GM19372 (cell line): ENCODE data around the gene VAV2.
"Not testable (repeated sequence)": the region's sequence is repeated elsewhere in the genome, so short reads cannot be mapped to it uniquely, and the experiment has no call there.

Source experiments
- ATAC-seq: cut with Tn5 transposase; IDR thresholded peaks from one replicate; pipeline ENCODE4 v1.9.1; 2021; ENCODE audit warnings: mild to moderate bottlenecking, low read depth, moderate library complexity; ENCODE audit not compliant: unreplicated experiment

The VAV2 gene

DNA sequence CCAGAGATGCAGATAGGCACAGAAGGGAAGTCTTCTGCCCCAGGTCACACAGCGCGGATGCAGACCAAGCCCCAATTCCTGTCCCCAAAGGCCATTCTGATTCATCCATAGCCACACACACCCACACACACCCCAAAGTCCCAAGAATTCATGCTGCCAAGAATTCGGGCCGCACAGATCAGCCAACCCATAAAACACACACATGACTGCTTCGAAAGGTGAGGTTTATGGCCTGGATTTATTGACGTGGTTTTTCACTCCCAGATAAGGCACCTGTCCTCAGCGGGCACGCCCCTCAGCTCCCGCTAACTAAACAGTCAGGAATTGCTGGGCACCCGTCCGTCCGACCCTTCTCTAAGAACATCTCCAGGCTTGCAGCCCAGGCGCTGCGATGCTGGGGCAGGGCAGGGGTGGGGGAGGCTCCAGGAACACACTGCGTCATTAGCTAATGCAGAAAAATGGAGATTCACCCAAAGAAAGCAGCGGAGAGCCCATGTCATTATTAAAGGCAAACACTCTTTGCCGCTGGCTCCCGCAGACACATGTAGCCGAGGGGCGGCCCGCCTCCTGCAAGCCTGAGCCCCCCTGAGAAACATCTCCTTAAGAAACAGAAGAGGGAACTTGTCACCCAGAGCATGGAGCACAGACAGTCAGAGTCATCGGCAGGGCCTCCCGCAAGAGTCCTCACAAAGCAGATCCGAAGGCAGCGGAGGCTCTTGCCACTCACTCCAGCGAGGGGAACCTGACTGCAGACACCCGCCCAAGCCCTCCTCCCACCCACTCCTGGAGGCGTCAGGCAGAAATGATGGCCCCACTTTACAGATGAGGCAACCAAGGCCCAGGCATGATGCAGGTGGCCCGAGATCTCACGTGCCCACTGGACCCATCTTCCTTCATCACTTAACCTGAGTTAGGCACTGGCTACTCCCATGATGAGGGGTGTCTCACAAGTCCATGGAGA, 19.9 kb downstream of the VAV2 start:
- no peak for ATAC-seq

DNA sequence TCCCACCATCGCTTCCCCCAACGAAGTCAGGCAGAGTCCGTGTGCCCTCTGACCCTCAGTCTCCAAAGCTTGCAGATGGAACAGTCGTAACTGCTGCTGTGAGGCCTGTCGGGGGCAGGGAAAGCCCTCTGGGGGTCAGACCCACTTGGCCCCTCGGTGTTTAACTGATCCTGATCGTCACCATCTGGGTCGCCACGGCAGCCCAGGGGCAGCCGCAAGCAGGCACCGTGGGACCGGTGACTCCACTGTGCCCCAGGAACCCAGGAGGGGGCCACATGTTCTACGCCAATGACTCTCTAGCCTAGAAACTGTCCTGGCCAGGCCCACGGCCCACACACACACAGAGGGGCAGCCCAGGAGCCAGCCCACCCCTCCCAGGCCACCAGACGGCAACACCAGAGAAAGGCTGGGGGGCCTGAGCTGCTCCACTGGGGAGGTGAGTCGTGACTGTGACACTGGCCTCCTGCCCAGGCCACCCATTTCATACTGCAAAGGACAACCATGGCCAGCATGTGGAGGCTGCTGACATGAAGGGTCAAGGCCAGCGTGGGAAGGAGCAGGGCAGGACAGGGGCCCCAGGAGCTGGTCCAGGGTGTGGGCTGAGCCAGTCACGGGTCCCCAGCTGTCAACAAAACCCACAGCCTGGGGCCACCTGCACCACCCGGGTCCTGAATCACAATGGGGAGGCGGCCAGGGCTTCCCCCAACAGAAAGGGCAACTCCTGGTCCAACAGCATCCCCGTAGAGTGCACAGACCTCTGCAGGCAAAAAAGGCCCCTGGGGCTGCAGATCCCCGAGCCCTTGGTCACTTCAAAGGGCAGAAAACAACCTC, 20.8 kb downstream of the VAV2 start:
- ATAC-seq: no peak

DNA sequence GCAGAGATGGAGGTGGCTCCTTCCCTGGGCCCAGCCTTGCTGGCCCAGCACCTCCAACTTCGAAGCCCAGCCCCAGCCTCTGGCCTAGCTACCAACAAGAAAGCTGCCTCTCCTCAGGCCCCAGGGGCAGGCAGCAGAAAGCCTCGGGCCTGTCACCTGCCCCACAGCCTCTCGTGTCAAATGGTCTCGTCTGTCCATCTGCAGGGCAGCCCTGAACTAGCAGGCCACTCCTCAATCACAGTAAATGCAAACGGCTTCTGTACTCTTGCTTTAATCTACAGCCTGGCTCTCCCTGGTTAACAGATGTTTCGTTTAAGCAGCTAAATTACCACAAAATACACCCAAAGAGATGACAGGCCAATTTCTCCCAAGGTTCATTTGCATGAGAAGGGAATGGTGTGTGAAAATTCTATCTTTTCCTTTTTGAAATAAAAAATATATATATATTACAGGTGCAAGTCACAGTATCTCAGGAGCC, 21.5 kb downstream of the VAV2 start:
- no peak for ATAC-seq

DNA sequence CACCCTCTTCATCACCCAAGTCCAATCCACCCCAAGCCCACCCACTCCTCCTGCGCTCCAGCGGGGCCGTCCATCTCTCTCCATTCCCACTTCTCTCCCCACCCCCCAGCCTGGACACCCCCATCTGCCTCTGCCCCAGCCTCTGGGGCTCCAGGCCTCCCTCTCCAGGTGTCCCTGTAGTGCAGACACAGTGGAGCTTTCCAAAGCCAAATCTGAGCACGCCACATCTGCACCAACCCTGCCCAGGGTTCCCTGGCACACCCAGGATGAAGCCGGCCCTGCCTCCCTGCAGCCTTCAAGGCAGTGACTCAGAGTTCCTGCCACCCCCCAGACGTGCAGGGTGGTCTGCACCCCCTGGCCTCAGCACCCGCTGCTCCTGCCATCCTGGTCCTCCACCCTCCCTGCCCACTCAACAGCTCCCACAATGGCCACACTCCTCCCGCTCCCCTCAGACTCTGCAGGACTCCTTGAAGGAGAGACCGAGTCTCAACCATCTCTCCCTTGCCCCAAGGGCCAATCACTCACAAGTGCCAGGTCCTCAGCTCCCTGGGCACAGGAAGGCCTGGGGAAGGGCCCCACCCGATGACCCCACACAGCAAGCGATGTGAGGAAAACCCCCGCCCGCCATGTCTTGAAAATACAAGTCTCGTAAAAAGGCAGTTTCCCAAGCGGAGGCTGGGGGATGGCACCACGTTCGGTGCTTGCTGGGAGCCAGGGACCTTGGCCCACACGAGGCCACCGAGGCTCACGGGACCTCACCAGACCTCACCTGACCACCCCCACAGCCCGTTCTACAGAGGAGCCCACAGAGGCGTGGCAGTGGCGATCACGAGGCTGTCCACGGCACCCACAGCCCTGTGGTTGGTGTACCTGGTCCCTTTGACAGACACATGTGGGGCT, 22.2 kb downstream of the VAV2 start:
- ATAC-seq: no peak

DNA sequence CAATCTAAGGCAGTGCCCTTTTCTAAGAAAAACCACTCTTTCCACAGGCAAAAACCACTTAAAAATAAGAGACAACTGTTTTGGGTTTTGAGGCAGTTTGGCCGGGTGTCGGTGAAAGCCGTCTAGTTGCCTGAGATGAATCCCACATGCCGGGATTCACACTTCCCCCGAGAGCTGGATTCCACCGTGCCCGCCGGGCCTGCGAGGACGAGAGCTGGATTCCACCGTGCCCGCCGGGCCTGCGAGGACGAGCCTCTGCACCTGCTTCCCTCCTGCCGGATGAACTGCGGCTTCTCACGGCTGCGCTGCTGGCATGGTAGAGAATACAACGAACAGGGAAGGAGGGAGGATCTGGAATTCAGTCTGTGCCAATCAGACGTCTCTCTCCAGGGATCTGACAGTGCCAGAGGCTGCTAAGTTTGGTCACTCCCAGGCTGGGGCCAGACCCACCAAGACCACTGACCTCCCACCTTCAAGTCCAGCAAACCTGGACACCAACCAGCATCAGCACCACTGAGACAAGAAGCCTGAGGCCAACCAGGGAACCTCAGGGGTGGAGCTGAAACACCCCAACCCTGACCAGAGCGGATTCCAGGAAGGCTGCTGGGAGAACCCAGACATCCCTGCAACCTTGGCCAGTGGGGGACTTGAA, 23.0 kb downstream of the VAV2 start:
- ATAC-seq: no peak

GRCh38 chr9:133968428-133968827, 23.7 kb downstream of the VAV2 start:
- no peak for ATAC-seq

- ATAC-seq: no peak
Measured at GRCh38 chr9:133967024-133967741, 24.9 kb downstream of the VAV2 start.

DNA sequence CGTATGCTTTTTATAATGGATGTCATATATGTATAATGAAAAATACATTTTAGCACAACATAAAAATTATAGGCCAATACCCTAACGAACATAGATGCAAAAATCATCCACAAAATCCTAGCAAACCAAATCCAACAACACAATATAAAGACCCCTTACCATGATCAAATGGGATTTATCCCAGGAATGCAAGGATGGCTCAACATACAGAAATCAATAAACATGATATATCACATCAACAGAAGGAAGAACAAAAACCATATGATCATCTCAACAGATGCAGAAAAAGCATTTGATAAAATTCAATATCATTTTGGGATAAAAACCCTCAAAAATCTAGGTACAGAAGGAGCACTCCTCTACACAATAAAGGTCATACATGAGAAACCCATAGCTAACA, 27.7 kb downstream of the VAV2 start:
- no peak for ATAC-seq

DNA sequence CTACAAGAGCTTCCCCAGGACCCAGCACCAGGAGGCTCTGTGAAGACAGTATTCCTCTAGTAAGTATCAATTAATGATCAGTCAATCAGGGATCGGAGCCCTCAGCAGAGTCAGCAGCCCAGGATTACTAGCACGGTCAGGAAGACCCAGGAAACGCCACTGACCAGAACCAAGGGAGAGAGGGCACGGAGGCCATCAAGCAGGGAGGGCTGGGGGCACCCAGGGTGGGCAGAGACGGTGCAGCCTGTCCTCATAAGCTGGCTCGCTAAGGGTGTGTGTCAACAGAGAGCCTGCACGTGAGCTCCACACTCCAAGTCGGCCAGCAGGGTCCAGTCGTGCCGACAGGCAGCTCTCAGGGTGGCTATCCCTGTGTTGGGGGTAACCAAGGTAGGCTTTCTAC, 29.0 kb downstream of the VAV2 start:
- ATAC-seq: no peak

DNA sequence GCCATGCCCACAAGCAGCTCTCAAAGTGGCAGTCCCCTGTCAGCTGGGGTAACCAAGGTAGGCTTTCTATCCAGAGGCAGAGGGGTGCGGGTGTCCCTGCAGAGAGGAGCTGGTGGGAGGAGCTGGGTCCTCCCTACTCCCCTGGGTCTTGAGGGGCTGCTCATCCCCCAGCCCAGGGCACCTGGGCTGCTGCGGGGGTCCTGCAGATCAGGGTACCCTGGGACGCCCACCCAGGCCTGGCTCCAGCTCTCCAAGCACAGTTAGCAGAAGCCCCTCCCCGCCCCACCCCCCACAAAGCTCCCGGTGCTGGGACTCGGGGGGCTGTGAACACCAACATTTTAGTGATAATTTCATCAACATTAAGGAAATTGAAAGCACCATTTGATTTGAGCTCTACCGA, 29.8 kb downstream of the VAV2 start:
- no peak for ATAC-seq

- no peak for ATAC-seq
Measured at GRCh38 chr9:133961226-133962165, 30.6 kb downstream of the VAV2 start.

- ATAC-seq: no peak
Measured at GRCh38 chr9:133960568-133961129, 31.5 kb downstream of the VAV2 start.

GRCh38 chr9:133959966-133960567, 32.1 kb downstream of the VAV2 start:
- no peak for ATAC-seq

GRCh38 chr9:133959171-133959570, 33.0 kb downstream of the VAV2 start:
- no peak for ATAC-seq

DNA sequence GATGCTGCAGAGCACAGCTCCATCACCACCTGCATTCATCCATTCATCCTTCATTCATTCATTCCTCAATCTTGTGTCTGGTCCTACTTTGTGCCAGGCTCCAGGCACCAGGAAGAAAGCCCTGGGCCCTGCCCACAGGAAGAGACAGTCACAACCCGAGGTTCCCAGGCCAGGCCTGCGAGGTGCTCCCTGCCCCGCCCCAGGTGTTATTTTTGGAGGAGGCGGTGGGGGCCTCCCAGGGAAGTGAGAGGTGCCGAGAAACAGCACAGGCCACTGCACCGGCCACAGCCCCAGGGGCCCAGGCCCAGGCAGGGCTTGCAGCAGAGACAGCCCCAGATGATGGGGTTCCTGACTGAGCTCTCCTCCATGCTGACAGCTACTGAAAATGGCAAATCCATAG, 33.4 kb downstream of the VAV2 start:
- ATAC-seq: no peak

- not testable (repeated sequence) for ATAC-seq
Measured at GRCh38 chr9:133957772-133958171, 34.4 kb downstream of the VAV2 start.

GRCh38 chr9:133957328-133957727, 34.8 kb downstream of the VAV2 start:
- ATAC-seq: no peak
